Endothelial cell (in vitro differentiated cells): ENCODE results near the gene ALAS1. TPM values are rescaled to one million over a fixed set of nuclear protein-coding genes. Genes with fewer than 3 reads are reported as not detected.
"Not testable (repeated sequence)": the region's sequence is repeated elsewhere in the genome, so short reads cannot be mapped to it uniquely, and the experiment has no call there.

Experiments used
- DNase-seq: peaks from one replicate; pipeline ENCODE4 v3.0.0; 2021; ENCODE audit warnings: low spot score
- H3K27ac Mint-ChIP-seq: one replicate; pipeline ENCODE4 v1.8.0; 2021; ENCODE audit warnings: mixed read lengths, inconsistent platforms; ENCODE audit not compliant: unreplicated experiment
- H3K27me3 Mint-ChIP-seq: one replicate; pipeline ENCODE4 v1.8.0; 2021; ENCODE audit warnings: mild to moderate bottlenecking, moderate library complexity, mixed read lengths, inconsistent platforms; ENCODE audit not compliant: unreplicated experiment
- H3K36me3 Mint-ChIP-seq: one replicate; pipeline ENCODE4 v1.8.0; 2021; ENCODE audit warnings: mild to moderate bottlenecking, low read depth, mixed read lengths, inconsistent platforms; ENCODE audit not compliant: unreplicated experiment
- H3K4me1 Mint-ChIP-seq: one replicate; pipeline ENCODE4 v1.8.0; 2021; ENCODE audit warnings: mild to moderate bottlenecking, mixed read lengths, inconsistent platforms; ENCODE audit not compliant: unreplicated experiment
- H3K4me3 Mint-ChIP-seq: one replicate; pipeline ENCODE4 v1.8.0; 2021; ENCODE audit warnings: mild to moderate bottlenecking, mixed read lengths, inconsistent platforms; ENCODE audit not compliant: unreplicated experiment
- H3K9me3 Mint-ChIP-seq: one replicate; pipeline ENCODE4 v1.8.0; 2021; ENCODE audit warnings: mixed read lengths, inconsistent platforms; ENCODE audit not compliant: unreplicated experiment
- CTCF ChIP-seq: fragments of 200-600 bp; sonication (generic); IDR thresholded peaks from one replicate; pipeline ENCODE4 v1.5.0; 2021; ENCODE audit warnings: antibody characterized with exemption; ENCODE audit not compliant: unreplicated experiment
- total RNA-seq: library from RNA; stranded (reverse); fragmentation: NEBNext Ultra II Directional; extraction: Animal tissue kit (Norgen Biotek cat#: 25700); gene quantifications from one replicate; pipeline ENCODE4 v1.2.1, GENCODE V29; 2021; ENCODE audit not compliant: unreplicated experiment

ALAS1 gene
- total RNA-seq, 1 donor from 2014 or later, result 59.1 TPM

GRCh38 chr3:52162250-52162872 is 35.6 kb upstream of the ALAS1 start:
- Mint-ChIP-seq H3K9me3 (no peaks in the 10 kb centered on the region), H3K4me3 (no peak overlapping the region), H3K27ac (no peak overlapping the region), H3K36me3 (no peaks in the 10 kb centered on the region), H3K4me1 (no peaks in the 10 kb centered on the region), H3K27me3 (no peaks in the 10 kb centered on the region)
- no peak for TF ChIP-seq CTCF
- DNase-seq, result no peak

DNA sequence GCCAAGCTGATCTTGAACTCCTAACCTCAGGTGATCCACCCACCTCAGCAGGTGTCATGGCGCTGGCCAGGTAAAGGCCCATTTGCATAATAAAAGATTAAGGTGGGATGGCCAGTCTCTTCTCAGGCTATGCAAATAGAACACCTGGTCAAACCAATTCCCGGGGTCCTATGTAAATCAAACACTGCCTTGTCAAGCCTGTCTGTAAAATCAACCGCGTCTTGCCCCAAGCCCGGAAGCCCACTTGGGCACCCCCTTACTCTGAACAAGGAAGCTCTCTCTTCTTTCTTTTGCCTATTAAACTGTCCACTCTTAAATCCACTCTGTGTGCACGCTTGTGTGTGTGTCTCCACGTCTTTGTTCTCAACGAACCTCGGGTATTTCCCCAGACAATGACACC is 30.7 kb upstream of the ALAS1 start:
- no peak overlapping the region for H3K27ac Mint-ChIP-seq

GRCh38 chr3:52170217-52170616 is 27.7 kb upstream of the ALAS1 start:
- H3K4me3 Mint-ChIP-seq, DNase-seq, H3K27me3 Mint-ChIP-seq, H3K27ac Mint-ChIP-seq, H3K9me3 Mint-ChIP-seq, H3K36me3 Mint-ChIP-seq, H3K4me1 Mint-ChIP-seq: not testable (repeated sequence)

More for the DNA sequence above, 30.7 kb upstream of the ALAS1 start:
- no peak for DNase-seq
- Mint-ChIP-seq H3K9me3 (no peaks in the 10 kb centered on the region), H3K4me3 (no peak overlapping the region), H3K36me3 (no peaks in the 10 kb centered on the region), H3K27me3 (peaks cover 4% of the 10 kb centered on the region), H3K4me1 (no peaks in the 10 kb centered on the region)
- TF ChIP-seq CTCF, result no peak

- H3K4me1 Mint-ChIP-seq, result peaks cover 2% of the 10 kb centered on the region
- H3K4me3 Mint-ChIP-seq, result no peak overlapping the region
- no peak overlapping the region for H3K27ac Mint-ChIP-seq
- no peak for TF ChIP-seq CTCF
- no peak for DNase-seq
- H3K9me3 Mint-ChIP-seq, result no peaks in the 10 kb centered on the region
- peaks cover 9% of the 10 kb centered on the region for H3K27me3 Mint-ChIP-seq
- H3K36me3 Mint-ChIP-seq, result no peaks in the 10 kb centered on the region
These were observed 26.3 kb upstream of the ALAS1 start for GRCh38 chr3:52171514-52172261.

GRCh38 chr3:52172262-52172757 is 25.6 kb upstream of the ALAS1 start:
- no peaks in the 10 kb centered on the region for H3K9me3 Mint-ChIP-seq
- no peak for TF ChIP-seq CTCF
- no peak overlapping the region for H3K27ac Mint-ChIP-seq
- DNase-seq, result no peak
- no peaks in the 10 kb centered on the region for H3K36me3 Mint-ChIP-seq
- peaks cover 9% of the 10 kb centered on the region for H3K27me3 Mint-ChIP-seq
- H3K4me1 Mint-ChIP-seq, result peaks cover 3% of the 10 kb centered on the region
- H3K4me3 Mint-ChIP-seq, result no peak overlapping the region
